Common myeloid progenitor, CD34-positive (primary cell): Measurements from ENCODE around the gene MYD88.

Experiments
- CTCF ChIA-PET: fragments of 350-600 bp; sonication (Branson Sonifier 250); formaldehyde crosslinking; loops from one replicate; lab custom pipeline; 2021; ENCODE audit warnings: antibody characterized with exemption; lab: Charles Lee
- POLR2A ChIA-PET: fragments of 350-600 bp; sonication (Branson Sonifier 250); formaldehyde crosslinking; loops from one replicate; lab custom pipeline; 2021; ENCODE audit warnings: antibody characterized with exemption; lab: Charles Lee
- DNase-seq, 3 donors: peaks; one replicate each; pipeline versions ENCODE4 v3.0.0 to v3.0.0-alpha.2; 2013
- H3K27ac ChIP-seq, 2 experiments: 1 replicate in 1 of 2; 2 replicates in 1 of 2; pipeline ENCODE4 v1.7.0; 2013; ENCODE audit warnings: inconsistent platforms in 2 of 2, low read length in 2 of 2, mild to moderate bottlenecking in 2 of 2, low read depth in 1 of 2, moderate library complexity in 1 of 2; ENCODE audit not compliant: severe bottlenecking in 2 of 2, insufficient read depth in 1 of 2, poor library complexity in 1 of 2
- H3K27me3 ChIP-seq, 5 experiments: replicated peaks in 2 of 5; 1 replicate in 3 of 5; 2 replicates in 2 of 5; pipeline versions ENCODE4 v1.6.1 to v1.7.0; 2013; ENCODE audit warnings: low read length in 4 of 5, mild to moderate bottlenecking in 2 of 5, moderate library complexity in 2 of 5, inconsistent platforms in 1 of 5; ENCODE audit not compliant: insufficient read depth in 5 of 5, control insufficient read depth in 4 of 5
- H3K36me3 ChIP-seq, 4 experiments: 1 replicate in 2 of 4; 2 replicates in 2 of 4; pipeline versions ENCODE4 v1.6.1 to v1.7.0; 2013; ENCODE audit warnings: low read length in 3 of 4, control low read depth in 1 of 4, mild to moderate bottlenecking in 1 of 4; ENCODE audit not compliant: control insufficient read depth in 4 of 4, insufficient read depth in 4 of 4
- H3K4me1 ChIP-seq, 4 experiments: 1 replicate in 3 of 4; 2 replicates in 1 of 4; pipeline versions ENCODE4 v1.6.1 to v1.7.1; 2013; ENCODE audit warnings: low read length in 3 of 4, mild to moderate bottlenecking in 3 of 4, control low read depth in 1 of 4, inconsistent platforms in 1 of 4, moderate library complexity in 1 of 4; ENCODE audit not compliant: control insufficient read depth in 4 of 4, insufficient read depth in 4 of 4; ENCODE audit errors: control extremely low read depth in 1 of 4
- H3K4me3 ChIP-seq, 7 experiments: 1 replicate in 4 of 7; 2 replicates in 3 of 7; pipeline versions ENCODE4 v1.5.1 to v1.7.0; 2013; ENCODE audit warnings: mild to moderate bottlenecking in 7 of 7, low read length in 6 of 7, moderate library complexity in 6 of 7, inconsistent platforms in 2 of 7, low read depth in 2 of 7, control low read depth in 1 of 7; ENCODE audit not compliant: insufficient read depth in 4 of 7, control insufficient read depth in 1 of 7; ENCODE audit errors: extremely low read depth in 1 of 7
- H3K9me3 ChIP-seq, 5 experiments: 1 replicate in 4 of 5; 2 replicates in 1 of 5; pipeline versions ENCODE4 v1.6.1 to v1.7.1; 2013; ENCODE audit warnings: low read length in 4 of 5, mild to moderate bottlenecking in 2 of 5, inconsistent platforms in 1 of 5, low read depth in 1 of 5, moderate library complexity in 1 of 5; ENCODE audit not compliant: control insufficient read depth in 4 of 5, insufficient read depth in 2 of 5; ENCODE audit errors: control extremely low read depth in 1 of 5
- WGBS: methylation state at CpG from one replicate; pipeline ENCODE4 v1.1.5; 2013; ENCODE audit not compliant: insufficient coverage; 5-methylcytosine and 5-hydroxymethylcytosine counted together

The MYD88 gene

GRCh38 chr3:38150780-38151528 lies 12.5 kb downstream of the MYD88 start:
- POLR2A ChIA-PET = no interaction called here

GRCh38 chr3:38151667-38152265 lies 13.3 kb downstream of the MYD88 start:
- WGBS = no CpG with 5 or more reads among the region's 3 CpGs
- POLR2A ChIA-PET = interaction anchor here (3.0 kb wide), 1 partner anchor 13 kb away, joined by 9 read pairs; the partner anchor contains the start of gene OXSR1
- peaks cover 9 to 49% (median 27%) of the 10 kb centered on the region in 4 experiments for H3K4me1 ChIP-seq
- no peak overlapping the region for H3K4me3 ChIP-seq
- H3K27ac ChIP-seq = no peak overlapping the region
- no peaks in the 10 kb centered on the region for H3K36me3 ChIP-seq
- CTCF ChIA-PET = interaction anchor here (3.5 kb wide), 1 partner anchor 11 kb away, joined by 13 read pairs; no protein-coding TSS in a partner anchor
- H3K27me3 ChIP-seq = no peaks in the 10 kb centered on the region
- H3K9me3 ChIP-seq = no peaks in the 10 kb centered on the region
- DNase-seq = peak in 2 of 3 donors; percentile 48 to 66

More at GRCh38 chr3:38150780-38151528, 12.5 kb downstream of the MYD88 start:
- WGBS = 88% methylated on average over 1 of the region's 3 CpGs
- CTCF ChIA-PET = no interaction called here
- H3K27me3 ChIP-seq = no peaks in the 10 kb centered on the region
- DNase-seq = no peak
- no peaks in the 10 kb centered on the region for H3K36me3 ChIP-seq
- H3K4me1 ChIP-seq = peaks cover 9 to 49% (median 27%) of the 10 kb centered on the region in 4 experiments
- peaks cover 0 to 5% (median under 1%) of the 10 kb centered on the region in 5 experiments for H3K9me3 ChIP-seq
- H3K4me3 ChIP-seq = no peak overlapping the region
- H3K27ac ChIP-seq = no peak overlapping the region

- no peak overlapping the region for H3K4me3 ChIP-seq
- no peak overlapping the region for H3K27ac ChIP-seq
- 100% methylated on average over 2 of the region's 2 CpGs for WGBS
- no peaks in the 10 kb centered on the region for H3K36me3 ChIP-seq
- no peak for DNase-seq
- ChIA-PET POLR2A (interaction anchor here (3.0 kb wide), 1 partner anchor 13 kb away, joined by 9 read pairs; the partner anchor contains the start of gene OXSR1), CTCF (interaction anchor here (1.2 to 3.5 kb wide), 3 partner anchors 11 to 44 kb away, joined by 3 to 13 read pairs (median 4); partner anchors contain the start of gene OXSR1)
- H3K9me3 ChIP-seq = no peaks in the 10 kb centered on the region
- H3K4me1 ChIP-seq = peaks cover 9 to 46% (median 26%) of the 10 kb centered on the region in 4 experiments
- H3K27me3 ChIP-seq = no peaks in the 10 kb centered on the region
Observed at GRCh38 chr3:38152609-38153008, 14.1 kb downstream of the MYD88 start.

- peaks cover 6 to 41% (median 21%) of the 10 kb centered on the region in 4 experiments for H3K4me1 ChIP-seq
- no peaks in the 10 kb centered on the region for H3K27me3 ChIP-seq
- POLR2A ChIA-PET = interaction anchor here (3.0 kb wide), 1 partner anchor 12 kb away, joined by 9 read pairs; the partner anchor contains the start of gene OXSR1
- H3K9me3 ChIP-seq = no peaks in the 10 kb centered on the region
- no peak for DNase-seq
- H3K36me3 ChIP-seq = no peaks in the 10 kb centered on the region
- H3K27ac ChIP-seq = no peak overlapping the region
- CTCF ChIA-PET = interaction anchor here (1.2 to 3.5 kb wide), 3 partner anchors 10 to 44 kb away, joined by 3 to 13 read pairs (median 4); partner anchors contain the start of gene OXSR1
- WGBS = 100% methylated on average over 1 of the region's 2 CpGs
- no peak overlapping the region for H3K4me3 ChIP-seq
Observed at GRCh38 chr3:38153221-38153620, 14.8 kb downstream of the MYD88 start.

GRCh38 chr3:38154033-38154494 lies 15.6 kb downstream of the MYD88 start:
- no peak overlapping the region for H3K27ac ChIP-seq
- ChIA-PET CTCF (interaction anchor here (1.2 to 3.5 kb wide), 3 partner anchors 9 to 36 kb away, joined by 3 to 13 read pairs (median 4); partner anchors contain the start of gene OXSR1), POLR2A (interaction anchor here (1.2 to 3.0 kb wide), 2 partner anchors 11 to 15 kb away, joined by 3 to 9 read pairs; partner anchors contain the start of gene OXSR1)
- no peaks in the 10 kb centered on the region for H3K27me3 ChIP-seq
- peaks cover 3 to 35% (median 17%) of the 10 kb centered on the region in 4 experiments for H3K4me1 ChIP-seq
- no peaks in the 10 kb centered on the region for H3K36me3 ChIP-seq
- H3K4me3 ChIP-seq = no peak overlapping the region
- 88% methylated on average over 2 of the region's 2 CpGs for WGBS
- H3K9me3 ChIP-seq = no peaks in the 10 kb centered on the region
- DNase-seq = no peak

- Histone ChIP-seq H3K27me3 (no peaks in the 10 kb centered on the region), H3K4me1 (peaks cover 0 to 29% (median 10%) of the 10 kb centered on the region in 4 experiments), H3K4me3 (no peak overlapping the region), H3K27ac (no peak overlapping the region), H3K9me3 (no peaks in the 10 kb centered on the region), H3K36me3 (no peaks in the 10 kb centered on the region)
- ChIA-PET POLR2A (interaction anchor here (1.2 to 3.0 kb wide), 2 partner anchors 10 to 15 kb away, joined by 3 to 9 read pairs; partner anchors contain the start of gene OXSR1), CTCF (interaction anchor here (0.8 to 3.5 kb wide), 3 partner anchors 8 to 35 kb away, joined by 3 to 13 read pairs (median 3); partner anchors contain the start of gene OXSR1)
- 88% methylated on average over 1 of the region's 2 CpGs for WGBS
- DNase-seq = no peak
Observed at GRCh38 chr3:38154625-38155255, 16.3 kb downstream of the MYD88 start.
